Sciatic nerve (tissue), 2 donors: ENCODE data around the gene TAS2R31. TPM values are rescaled to one million over a fixed set of nuclear protein-coding genes. Genes with fewer than 3 reads are reported as not detected.
"Not testable (repeated sequence)": the region's sequence is repeated elsewhere in the genome, so short reads cannot be mapped to it uniquely, and the experiment has no call there.

ENCODE experiments used
- ATAC-seq: fragments of 200-7000 bp; cut with Tn5 transposase; one replicate; pipeline ENCODE4 v1.9.1; 2020; ENCODE audit warnings: mild to moderate bottlenecking, moderate library complexity
- DNase-seq: peaks from one replicate; pipeline ENCODE4 v3.0.0-alpha.2; 2020; ENCODE audit warnings: low spot score
- intact Hi-C: fragments of 100-400 bp; cut with DNase I; formaldehyde crosslinking; loops from one replicate; pipeline ENCODE4 v1.14.2; 2022
- total RNA-seq: library from RNA; stranded (reverse); fragmentation: NEBNext Ultra II Directional; extraction: Animal tissue kit (Norgen Biotek cat#: 25700); gene quantifications from one replicate; pipeline ENCODE4 v1.2.1, GENCODE V29; 2021
- donor health status: DM: no; HTN: no; CAD: no.
- donor health status: DM: no; HTN: no; CAD: no.

The TAS2R31 gene
- 8.8 TPM for total RNA-seq

GRCh38 chr12:11031307-11031706 is at the start of gene TAS2R31:
TSS of gene TAS2R31 (minus strand) at chr12:11031407. CDS start at chr12:11031335, 72 bp downstream.
- intact Hi-C loops: no loop called here
- no peak for ATAC-seq
- DNase-seq: no peak

- intact Hi-C loops: no loop called here
- no peak for ATAC-seq
- DNase-seq: no peak
Observed at GRCh38 chr12:11078246-11078645, 47.0 kb upstream of the TAS2R31 start.

- ATAC-seq: no peak
- intact Hi-C loops: no loop called here
- no peak for DNase-seq
Observed at GRCh38 chr12:11075642-11076041, 44.4 kb upstream of the TAS2R31 start.

GRCh38 chr12:11071414-11071813 is 40.2 kb upstream of the TAS2R31 start:
- DNase-seq: no peak
- intact Hi-C loops: no loop called here
- ATAC-seq: no peak

- ATAC-seq: no peak
- intact Hi-C loops: no loop called here
- no peak for DNase-seq
Observed at GRCh38 chr12:11070999-11071398, 39.8 kb upstream of the TAS2R31 start.

- ATAC-seq (no peak), DNase-seq (no peak)
- intact Hi-C loops: no loop called here
Observed at GRCh38 chr12:11069854-11070365, 38.7 kb upstream of the TAS2R31 start.

GRCh38 chr12:11067514-11067913 is 36.3 kb upstream of the TAS2R31 start:
- intact Hi-C loops: no loop called here
- ATAC-seq: peak; percentile 72
- peak; percentile 59 for DNase-seq

- ATAC-seq, intact Hi-C loops: not testable (repeated sequence)
Observed at GRCh38 chr12:11062194-11062593, 31.0 kb upstream of the TAS2R31 start, which contains the start of gene TAS2R46. TSS of gene TAS2R46 (minus strand) at chr12:11062294. CDS start at chr12:11062294, 0 bp downstream.

GRCh38 chr12:11059784-11060183 is 28.6 kb upstream of the TAS2R31 start:
- ATAC-seq (no peak), DNase-seq (no peak)

More at GRCh38 chr12:11062194-11062593, 31.0 kb upstream of the TAS2R31 start, which contains the start of gene TAS2R46:
- not testable (repeated sequence) for DNase-seq

GRCh38 chr12:11059041-11059440 is 27.8 kb upstream of the TAS2R31 start:
- no peak for DNase-seq
- intact Hi-C loops: no loop called here
- ATAC-seq: no peak

More at GRCh38 chr12:11059784-11060183, 28.6 kb upstream of the TAS2R31 start:
- intact Hi-C loops: no loop called here

- no peak for DNase-seq
- intact Hi-C loops: no loop called here
- ATAC-seq: no peak
Observed at GRCh38 chr12:11055306-11055705, 24.1 kb upstream of the TAS2R31 start.

- DNase-seq, intact Hi-C loops, ATAC-seq: not testable (repeated sequence)
Observed at GRCh38 chr12:11049806-11050531, 18.8 kb upstream of the TAS2R31 start.

GRCh38 chr12:11041366-11041765 is 10.2 kb upstream of the TAS2R31 start:
- DNase-seq, ATAC-seq, intact Hi-C loops: not testable (repeated sequence)

- intact Hi-C loops: no loop called here
- DNase-seq (no peak), ATAC-seq (no peak)
Observed at GRCh38 chr12:11040162-11040561, 9.0 kb upstream of the TAS2R31 start.

- intact Hi-C loops: no loop called here
- ATAC-seq (no peak), DNase-seq (no peak)
Observed at GRCh38 chr12:11039171-11039570, 8.0 kb upstream of the TAS2R31 start.

- DNase-seq, intact Hi-C loops, ATAC-seq: not testable (repeated sequence)
Observed at GRCh38 chr12:11033959-11034358, 2.8 kb upstream of the TAS2R31 start.

GRCh38 chr12:11026118-11026517 is 5.1 kb downstream of the TAS2R31 start:
- no peak for ATAC-seq

GRCh38 chr12:11023387-11023786 is 7.8 kb downstream of the TAS2R31 start:
- DNase-seq (no peak), ATAC-seq (no peak)
- intact Hi-C loops: no loop called here

More at GRCh38 chr12:11026118-11026517, 5.1 kb downstream of the TAS2R31 start:
- intact Hi-C loops: no loop called here
- no peak for DNase-seq

- ATAC-seq: no peak
- DNase-seq: no peak
- intact Hi-C loops: no loop called here
Observed at GRCh38 chr12:11022520-11022919, 8.7 kb downstream of the TAS2R31 start, which contains the start of gene TAS2R19. TSS of gene TAS2R19 (minus strand) at chr12:11022620. CDS start at chr12:11022571, 49 bp downstream.

GRCh38 chr12:11016937-11017336 is 14.3 kb downstream of the TAS2R31 start:
- intact Hi-C loops: no loop called here
- no peak for ATAC-seq
- DNase-seq: no peak
